ENCODE data around the gene GDF10. TPM values are rescaled to one million over a fixed set of nuclear protein-coding genes. Genes with fewer than 3 reads are reported as not detected.

GDF10 gene
- total RNA-seq, 4 donors from 2014 or later = 3.6 to 9.6 (median 7.3) TPM

- Histone ChIP-seq H3K4me3 (replicated peaks in 1 of 3) (no peak overlapping the region), H3K4me1 (no peaks in the 10 kb centered on the region), H3K36me3 (no peaks in the 10 kb centered on the region), H3K27me3 (no peaks in the 10 kb centered on the region), H3K27ac (no peak overlapping the region), H3K9me3 (no peaks in the 10 kb centered on the region)
- no peak for DNase-seq
- intact Hi-C loops (cut with DNase I) = no loop called here
- 76 to 85% methylated on average over 3 of the region's 3 CpGs for WGBS, 2 donors
- no peak for TF ChIP-seq POLR2A (IDR thresholded peaks at IDR 0.05)
- TF ChIP-seq, protein P1, sequence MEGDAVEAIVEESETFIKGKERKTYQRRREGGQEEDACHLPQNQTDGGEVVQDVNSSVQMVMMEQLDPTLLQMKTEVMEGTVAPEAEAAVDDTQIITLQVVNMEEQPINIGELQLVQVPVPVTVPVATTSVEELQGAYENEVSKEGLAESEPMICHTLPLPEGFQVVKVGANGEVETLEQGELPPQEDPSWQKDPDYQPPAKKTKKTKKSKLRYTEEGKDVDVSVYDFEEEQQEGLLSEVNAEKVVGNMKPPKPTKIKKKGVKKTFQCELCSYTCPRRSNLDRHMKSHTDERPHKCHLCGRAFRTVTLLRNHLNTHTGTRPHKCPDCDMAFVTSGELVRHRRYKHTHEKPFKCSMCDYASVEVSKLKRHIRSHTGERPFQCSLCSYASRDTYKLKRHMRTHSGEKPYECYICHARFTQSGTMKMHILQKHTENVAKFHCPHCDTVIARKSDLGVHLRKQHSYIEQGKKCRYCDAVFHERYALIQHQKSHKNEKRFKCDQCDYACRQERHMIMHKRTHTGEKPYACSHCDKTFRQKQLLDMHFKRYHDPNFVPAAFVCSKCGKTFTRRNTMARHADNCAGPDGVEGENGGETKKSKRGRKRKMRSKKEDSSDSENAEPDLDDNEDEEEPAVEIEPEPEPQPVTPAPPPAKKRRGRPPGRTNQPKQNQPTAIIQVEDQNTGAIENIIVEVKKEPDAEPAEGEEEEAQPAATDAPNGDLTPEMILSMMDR (IDR thresholded peaks at IDR 0.05) = no peak
Observed at GRCh38 chr10:47332371-47332770, 32.4 kb downstream of the GDF10 start.

DNA sequence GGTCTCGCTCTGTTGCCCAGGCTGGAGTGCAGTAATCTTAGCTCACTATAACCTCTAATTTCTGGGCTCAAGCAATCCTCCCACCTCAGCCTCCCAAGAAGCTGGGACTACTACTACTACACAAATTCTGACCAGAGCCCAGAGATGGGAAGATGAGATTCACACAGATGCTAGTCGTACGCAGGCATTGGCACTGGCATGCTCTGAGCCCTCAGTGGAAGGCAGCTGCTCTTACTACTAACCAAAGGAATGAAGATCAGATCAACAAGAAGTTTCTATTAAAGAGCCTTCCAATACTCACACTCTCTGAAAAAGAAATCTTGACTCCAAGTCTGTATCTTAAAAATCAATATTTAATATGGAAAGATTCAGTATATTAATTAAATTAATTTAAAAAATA is 32.9 kb downstream of the GDF10 start:
- intact Hi-C loops (cut with DNase I) = no loop called here
- no peak overlapping the region for H3K27ac ChIP-seq
- H3K36me3 ChIP-seq = no peaks in the 10 kb centered on the region
- TF ChIP-seq POLR2A (IDR thresholded peaks at IDR 0.05) = no peak
- TF ChIP-seq, protein P1 (IDR thresholded peaks at IDR 0.05) = no peak
- 89% methylated on average over 3 of the region's 3 CpGs for WGBS, 2 donors
- no peaks in the 10 kb centered on the region for H3K27me3 ChIP-seq
- no peak overlapping the region for H3K4me3 ChIP-seq (replicated peaks in 1 of 3)
- DNase-seq = no peak
- no peaks in the 10 kb centered on the region for H3K4me1 ChIP-seq
- no peaks in the 10 kb centered on the region for H3K9me3 ChIP-seq

DNA sequence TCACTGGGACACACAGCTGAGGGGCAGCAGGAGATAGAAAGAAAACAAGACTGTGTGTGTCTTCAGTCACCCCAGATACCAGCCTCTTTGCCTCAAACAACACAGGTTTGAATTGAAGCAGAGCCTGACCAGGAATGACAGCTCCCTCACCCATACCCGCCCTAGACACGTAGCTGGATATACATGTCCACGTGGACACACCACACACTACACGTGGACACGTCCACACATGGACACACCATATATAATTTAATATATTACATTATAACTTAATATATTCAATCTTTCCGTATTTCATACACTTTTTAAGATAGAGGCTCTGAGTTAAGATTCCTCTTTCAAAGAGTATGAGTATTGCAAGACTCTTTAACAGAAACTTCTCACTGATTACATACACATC is 33.5 kb downstream of the GDF10 start:
- Histone ChIP-seq H3K4me1 (no peaks in the 10 kb centered on the region), H3K36me3 (no peaks in the 10 kb centered on the region), H3K4me3 (replicated peaks in 1 of 3) (no peak overlapping the region), H3K27ac (no peak overlapping the region), H3K27me3 (no peaks in the 10 kb centered on the region), H3K9me3 (no peaks in the 10 kb centered on the region)
- intact Hi-C loops (cut with DNase I) = no loop called here
- 92% methylated on average over 6 of the region's 6 CpGs for WGBS, 2 donors
- no peak for TF ChIP-seq POLR2A (IDR thresholded peaks at IDR 0.05)
- TF ChIP-seq, protein P1 (IDR thresholded peaks at IDR 0.05) = no peak
- no peak for DNase-seq

- H3K4me3 ChIP-seq (replicated peaks in 1 of 3) = no peak overlapping the region
- TF ChIP-seq, protein P1 (IDR thresholded peaks at IDR 0.05) = no peak
- no peak for TF ChIP-seq POLR2A (IDR thresholded peaks at IDR 0.05)
- no peaks in the 10 kb centered on the region for H3K36me3 ChIP-seq
- 81 to 84% methylated on average over 8 of the region's 8 CpGs for WGBS, 2 donors
- H3K9me3 ChIP-seq = no peaks in the 10 kb centered on the region
- no peak for DNase-seq
- no peak overlapping the region for H3K27ac ChIP-seq
- intact Hi-C loops (cut with DNase I) = no loop called here
- no peaks in the 10 kb centered on the region for H3K27me3 ChIP-seq
- H3K4me1 ChIP-seq = no peaks in the 10 kb centered on the region
Observed at GRCh38 chr10:47334466-47335295, 34.7 kb downstream of the GDF10 start.

DNA sequence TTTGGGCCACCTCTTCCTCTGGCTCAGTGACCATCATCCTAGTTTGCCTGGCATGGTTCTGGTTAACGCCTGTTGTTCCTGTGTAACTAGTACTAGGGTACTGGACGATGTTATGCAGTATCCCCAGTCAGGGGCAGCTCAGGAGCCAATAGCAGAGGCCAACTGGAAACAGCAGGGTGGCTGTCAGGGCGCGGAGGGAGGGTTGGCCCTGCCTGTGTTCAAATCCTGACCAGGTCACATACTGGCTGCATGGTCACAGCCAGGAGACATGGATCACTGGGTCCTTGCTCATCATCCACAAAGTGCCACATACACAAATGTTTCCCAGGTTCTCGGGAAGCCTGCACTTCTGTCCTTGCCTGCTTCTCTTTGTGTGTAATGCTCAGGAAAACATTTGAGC is 35.9 kb downstream of the GDF10 start:
- no peaks in the 10 kb centered on the region for H3K27me3 ChIP-seq
- H3K9me3 ChIP-seq = no peaks in the 10 kb centered on the region
- DNase-seq = no peak
- H3K4me3 ChIP-seq (replicated peaks in 1 of 3) = no peak overlapping the region
- no peak overlapping the region for H3K27ac ChIP-seq
- H3K4me1 ChIP-seq = no peaks in the 10 kb centered on the region
- 89% methylated on average over 5 of the region's 5 CpGs for whole genome bisulfite sequencing, 2 donors
- TF ChIP-seq, protein P1 (IDR thresholded peaks at IDR 0.05) = no peak
- TF ChIP-seq POLR2A (IDR thresholded peaks at IDR 0.05) = no peak
- H3K36me3 ChIP-seq = no peaks in the 10 kb centered on the region
- intact Hi-C loops (cut with DNase I) = no loop called here
